ENCODE measurements around the gene FRMD4A.

- no peak for TF ChIP-seq CTCF (IDR thresholded peaks at IDR 0.05; ENCODE audit: poor library complexity)
- no peak for TF ChIP-seq EZH2 (IDR thresholded peaks at IDR 0.05; ENCODE audit: borderline replicate concordance)
- TF ChIP-seq EZH2phosphoT487 (IDR thresholded peaks at IDR 0.05; ENCODE audit: low read depth, severe bottlenecking, unreplicated experiment): no peak
Observed at GRCh38 chr10:13909516-13910258, 421.0 kb downstream of the FRMD4A start.

Measured in hepatocyte (in vitro differentiated cells).